HT1080 (cell line): ENCODE data around the gene ANKRD44. TPM values are rescaled to one million over a fixed set of nuclear protein-coding genes. Genes with fewer than 3 reads are reported as not detected.

Experiments
- DNase-seq: peaks from one replicate; pipeline ENCODE4 v3.0.0-alpha.2; 2015; ENCODE audit warnings: low read depth
- total RNA-seq: library from RNA; depleted of rRNA; stranded (reverse); fragments of >200 nt; shearing (Covaris generic); gene quantifications from 2 replicates; pipeline ENCODE4 v1.2.3, GENCODE V29; 2014

ANKRD44 gene
- total RNA-seq, 1 experiment from 2014 or later: 16.0 TPM

GRCh38 chr2:197152451-197153228 is 157.9 kb downstream of the ANKRD44 start:
- DNase-seq: no peak

GRCh38 chr2:197149546-197149945 is 161.0 kb downstream of the ANKRD44 start:
- DNase-seq: no peak

- no peak for DNase-seq
These were observed 162.2 kb downstream of the ANKRD44 start for GRCh38 chr2:197148401-197148800.

GRCh38 chr2:197147942-197148341 is 162.6 kb downstream of the ANKRD44 start:
- no peak for DNase-seq

GRCh38 chr2:197146995-197147394 is 163.6 kb downstream of the ANKRD44 start:
- no peak for DNase-seq

GRCh38 chr2:197145471-197146056 is 165.0 kb downstream of the ANKRD44 start:
- DNase-seq: no peak

- no peak for DNase-seq
These were observed 166.4 kb downstream of the ANKRD44 start for GRCh38 chr2:197144183-197144582.

GRCh38 chr2:197141702-197142473 is 168.7 kb downstream of the ANKRD44 start:
- DNase-seq: no peak

GRCh38 chr2:197140045-197140444 is 170.5 kb downstream of the ANKRD44 start:
- DNase-seq: no peak

GRCh38 chr2:197138506-197138905 is 172.1 kb downstream of the ANKRD44 start:
- DNase-seq: peak; percentile 27

- peak; percentile 84 for DNase-seq
These were observed 172.6 kb downstream of the ANKRD44 start for GRCh38 chr2:197137826-197138477.

- peak; percentile 84 for DNase-seq
These were observed 173.3 kb downstream of the ANKRD44 start for GRCh38 chr2:197137231-197137630.

- DNase-seq: no peak
These were observed 174.1 kb downstream of the ANKRD44 start for GRCh38 chr2:197136452-197136851.

- DNase-seq: no peak
These were observed 174.8 kb downstream of the ANKRD44 start for GRCh38 chr2:197135806-197136205.

GRCh38 chr2:197134206-197134605 is 176.4 kb downstream of the ANKRD44 start:
- DNase-seq: no peak

GRCh38 chr2:197131558-197131855 is 179.1 kb downstream of the ANKRD44 start:
- no peak for DNase-seq

GRCh38 chr2:197130318-197130717 is 180.3 kb downstream of the ANKRD44 start:
- no peak for DNase-seq

- DNase-seq: no peak
These were observed 181.7 kb downstream of the ANKRD44 start for GRCh38 chr2:197128897-197129296.

- no peak for DNase-seq
These were observed 182.5 kb downstream of the ANKRD44 start for GRCh38 chr2:197128126-197128525.

- no peak for DNase-seq
These were observed 183.8 kb downstream of the ANKRD44 start for GRCh38 chr2:197126630-197127352.
